ENCODE data around the gene CENPB. TPM values are rescaled to one million over a fixed set of nuclear protein-coding genes. Genes with fewer than 3 reads are reported as not detected.

The CENPB gene
- total RNA-seq, 6 experiments from 2014 or later = 109 to 128 (median 117) TPM

- Mint-ChIP-seq H3K27ac (no peak overlapping the region), H3K9me3 (no peaks in the 10 kb centered on the region), H3K4me1 (ENCODE audit: low read depth) (peaks cover 50% of the 10 kb centered on the region), H3K4me3 (no peak overlapping the region), H3K27me3 (ENCODE audit: insufficient read depth) (no peaks in the 10 kb centered on the region), H3K36me3 (ENCODE audit: low read depth) (peaks cover 4% of the 10 kb centered on the region; the same call in 1 of the 2 replicates)
- no peak for DNase-seq
- no peak for TF ChIP-seq CTCF (IDR thresholded peaks at IDR 0.05)
Measured at GRCh38 chr20:3763671-3764601, 22.6 kb downstream of the CENPB start.

DNA sequence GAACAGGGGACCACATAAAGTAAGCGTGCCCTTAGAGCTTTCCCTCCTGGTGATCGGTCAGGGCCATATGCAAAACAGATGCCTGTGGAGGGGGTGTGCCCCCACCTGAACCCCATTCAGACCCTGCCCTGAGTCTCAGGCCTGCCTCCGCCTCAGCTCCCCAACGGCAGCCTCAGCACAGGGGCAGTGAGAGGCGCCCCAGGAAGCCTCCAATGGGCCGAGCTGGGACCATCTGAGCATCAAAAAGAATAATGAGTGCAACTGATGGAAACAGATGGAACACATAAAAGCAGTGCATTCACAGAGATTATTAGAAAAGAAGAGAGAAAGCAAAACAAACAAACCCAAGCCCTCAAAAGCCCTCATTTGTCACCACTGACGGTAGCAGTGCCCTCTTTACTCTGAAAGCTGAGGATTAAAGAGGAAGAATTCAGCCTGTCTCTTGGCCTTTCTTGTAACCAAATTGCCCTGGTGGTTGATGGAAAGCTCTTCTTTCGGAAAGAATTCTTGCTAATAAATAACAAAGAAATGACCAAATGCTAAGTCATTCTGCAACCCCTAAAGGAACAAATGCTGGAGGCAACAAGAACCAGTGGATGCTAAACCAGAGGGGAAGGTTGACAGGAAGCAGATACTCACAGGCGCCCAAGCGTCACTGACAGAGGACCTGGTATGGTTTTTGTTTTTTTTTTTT lies 25.7 kb downstream of the CENPB start:
- H3K4me3 Mint-ChIP-seq = no peak overlapping the region
- H3K4me1 Mint-ChIP-seq (ENCODE audit: low read depth) = peaks cover 32% of the 10 kb centered on the region
- peaks cover 9% of the 10 kb centered on the region for H3K36me3 Mint-ChIP-seq (ENCODE audit: low read depth)
- no peak for TF ChIP-seq CTCF (IDR thresholded peaks at IDR 0.05)
- peak; percentile 68 for DNase-seq
- no peaks in the 10 kb centered on the region for H3K9me3 Mint-ChIP-seq
- H3K27ac Mint-ChIP-seq = peak overlapping the region; percentile 77
- H3K27me3 Mint-ChIP-seq (ENCODE audit: insufficient read depth) = no peaks in the 10 kb centered on the region

DNA sequence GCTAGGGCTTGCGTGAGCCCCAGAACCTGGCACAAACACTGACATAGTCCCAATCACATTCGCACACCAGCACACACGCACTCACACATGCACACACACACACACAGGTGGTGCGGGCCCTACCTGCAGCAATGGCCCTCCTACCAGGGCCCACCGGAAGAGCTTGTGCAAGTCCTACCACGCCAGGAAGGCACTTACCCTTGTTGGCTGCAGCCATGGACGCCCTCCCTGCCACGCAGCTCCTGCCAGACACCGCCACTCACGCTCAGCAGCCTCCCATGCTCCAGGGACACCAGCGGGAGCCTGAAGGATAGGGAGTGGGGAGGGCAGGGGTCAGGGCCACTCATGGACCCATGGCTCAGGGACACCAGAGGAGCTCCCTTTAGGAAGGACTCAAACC lies 26.7 kb downstream of the CENPB start:
- Mint-ChIP-seq H3K4me1 (ENCODE audit: low read depth) (peaks cover 22% of the 10 kb centered on the region), H3K27ac (no peak overlapping the region; the same call in 1 of the 2 replicates), H3K27me3 (ENCODE audit: insufficient read depth) (no peaks in the 10 kb centered on the region), H3K4me3 (no peak overlapping the region), H3K36me3 (ENCODE audit: low read depth) (peaks cover 9% of the 10 kb centered on the region), H3K9me3 (no peaks in the 10 kb centered on the region)
- TF ChIP-seq CTCF (IDR thresholded peaks at IDR 0.05) = no peak
- DNase-seq = no peak

- peaks cover 19% of the 10 kb centered on the region for H3K4me1 Mint-ChIP-seq (ENCODE audit: low read depth)
- peaks cover 9% of the 10 kb centered on the region for H3K36me3 Mint-ChIP-seq (ENCODE audit: low read depth)
- no peak for TF ChIP-seq CTCF (IDR thresholded peaks at IDR 0.05)
- DNase-seq = no peak
- no peaks in the 10 kb centered on the region for H3K27me3 Mint-ChIP-seq (ENCODE audit: insufficient read depth)
- H3K9me3 Mint-ChIP-seq = no peaks in the 10 kb centered on the region
- no peak overlapping the region for H3K4me3 Mint-ChIP-seq
- H3K27ac Mint-ChIP-seq = no peak overlapping the region; the same call in 1 of the 2 replicates
Measured at GRCh38 chr20:3759316-3759823, 27.2 kb downstream of the CENPB start.

DNA sequence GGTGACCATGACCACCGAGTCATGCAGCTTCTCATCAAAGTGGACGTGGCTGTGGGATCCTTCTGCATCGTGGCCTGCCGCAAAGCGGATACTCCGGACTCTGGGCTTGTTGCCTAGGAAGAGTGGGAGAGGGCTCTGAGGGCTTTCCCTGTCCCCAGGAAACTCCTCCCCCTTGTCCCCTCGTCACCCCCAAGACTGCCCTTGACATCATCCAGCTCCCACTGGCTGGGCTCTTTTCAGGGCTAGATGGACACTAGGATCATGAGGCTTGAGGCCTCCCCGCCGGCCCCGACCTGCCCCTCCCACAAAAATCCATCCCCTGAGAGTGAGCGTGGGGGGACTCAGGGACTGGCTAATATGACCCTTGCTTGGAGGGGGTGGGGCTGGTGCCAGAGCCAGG lies 28.0 kb downstream of the CENPB start:
- Mint-ChIP-seq H3K4me1 (ENCODE audit: low read depth) (peaks cover 17% of the 10 kb centered on the region), H3K36me3 (ENCODE audit: low read depth) (peaks cover 9% of the 10 kb centered on the region), H3K27ac (no peak overlapping the region), H3K4me3 (no peak overlapping the region), H3K27me3 (ENCODE audit: insufficient read depth) (no peaks in the 10 kb centered on the region), H3K9me3 (no peaks in the 10 kb centered on the region)
- no peak for DNase-seq
- TF ChIP-seq CTCF (IDR thresholded peaks at IDR 0.05) = no peak

Measured in HFFc6 (cell line).